ENCODE results near the gene ZNF831.

Gene ZNF831

DNA sequence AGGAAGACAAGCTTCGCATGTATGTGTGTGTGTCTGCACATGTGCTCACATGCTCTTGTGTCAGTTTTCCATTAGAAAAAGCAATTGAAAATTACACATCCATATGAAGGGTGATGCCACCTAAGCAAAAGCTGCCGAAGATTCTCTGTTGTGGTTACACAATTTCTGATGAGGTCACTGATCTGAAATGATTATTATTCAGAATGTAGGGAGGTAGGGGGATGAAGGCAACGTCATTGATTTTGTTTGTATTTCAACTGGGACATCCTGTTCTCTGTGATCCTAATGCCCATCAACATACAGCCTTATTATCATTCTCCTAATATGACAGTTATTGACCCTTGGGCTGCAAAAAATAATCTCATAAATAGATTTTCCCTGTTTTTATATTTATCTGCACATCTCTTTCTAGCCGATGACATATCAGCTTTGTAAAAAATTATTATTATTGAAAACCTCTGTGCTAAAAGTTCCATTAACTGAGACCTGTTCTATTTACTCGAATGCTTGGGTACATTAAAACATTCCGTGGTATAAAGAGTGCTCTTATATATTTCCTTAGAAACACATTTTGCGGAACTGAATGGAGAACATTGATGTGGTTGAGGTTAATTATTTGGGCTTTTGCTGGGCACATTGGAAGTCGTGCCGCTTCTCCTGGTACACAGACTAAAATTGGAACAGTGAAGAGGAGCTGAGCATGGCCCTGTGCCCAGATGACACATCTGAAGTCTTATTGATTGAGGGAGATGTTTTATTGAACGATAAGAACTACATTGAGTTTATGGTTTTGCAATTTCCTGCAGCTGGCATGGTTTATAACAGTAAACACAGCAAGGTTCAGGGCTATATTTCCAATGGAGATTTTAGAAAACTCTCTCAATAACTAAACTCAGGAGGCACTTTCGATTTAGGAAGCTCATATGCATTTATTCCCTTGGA is 51.3 kb downstream of the ZNF831 start:
- Histone ChIP-seq H3K4me2 (no peak overlapping the region), H4K20me1 (ENCODE audit: insufficient read depth) (no peaks in the 10 kb centered on the region), H3K9ac (no peak overlapping the region), H3K4me1 (ENCODE audit: low read depth, poor library complexity, severe bottlenecking) (no peaks in the 10 kb centered on the region), H3K36me3 (ENCODE audit: insufficient read depth) (no peaks in the 10 kb centered on the region), H3K27ac (no peak overlapping the region), H3K4me3 (IDR thresholded peaks at IDR 0.05; ENCODE audit: insufficient read depth, low read depth, low read length) (no peak overlapping the region), H2AFZ (ENCODE audit: low read depth) (no peak overlapping the region), H3K79me2 (ENCODE audit: insufficient read depth, low read depth) (no peaks in the 10 kb centered on the region), H3K27me3 (ENCODE audit: insufficient read depth, low read depth) (no peaks in the 10 kb centered on the region)
- TF ChIP-seq, protein P1, sequence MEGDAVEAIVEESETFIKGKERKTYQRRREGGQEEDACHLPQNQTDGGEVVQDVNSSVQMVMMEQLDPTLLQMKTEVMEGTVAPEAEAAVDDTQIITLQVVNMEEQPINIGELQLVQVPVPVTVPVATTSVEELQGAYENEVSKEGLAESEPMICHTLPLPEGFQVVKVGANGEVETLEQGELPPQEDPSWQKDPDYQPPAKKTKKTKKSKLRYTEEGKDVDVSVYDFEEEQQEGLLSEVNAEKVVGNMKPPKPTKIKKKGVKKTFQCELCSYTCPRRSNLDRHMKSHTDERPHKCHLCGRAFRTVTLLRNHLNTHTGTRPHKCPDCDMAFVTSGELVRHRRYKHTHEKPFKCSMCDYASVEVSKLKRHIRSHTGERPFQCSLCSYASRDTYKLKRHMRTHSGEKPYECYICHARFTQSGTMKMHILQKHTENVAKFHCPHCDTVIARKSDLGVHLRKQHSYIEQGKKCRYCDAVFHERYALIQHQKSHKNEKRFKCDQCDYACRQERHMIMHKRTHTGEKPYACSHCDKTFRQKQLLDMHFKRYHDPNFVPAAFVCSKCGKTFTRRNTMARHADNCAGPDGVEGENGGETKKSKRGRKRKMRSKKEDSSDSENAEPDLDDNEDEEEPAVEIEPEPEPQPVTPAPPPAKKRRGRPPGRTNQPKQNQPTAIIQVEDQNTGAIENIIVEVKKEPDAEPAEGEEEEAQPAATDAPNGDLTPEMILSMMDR (conservative IDR thresholded peaks at IDR 0.05; ENCODE audit: low read depth, low read length), result no peak

DNA sequence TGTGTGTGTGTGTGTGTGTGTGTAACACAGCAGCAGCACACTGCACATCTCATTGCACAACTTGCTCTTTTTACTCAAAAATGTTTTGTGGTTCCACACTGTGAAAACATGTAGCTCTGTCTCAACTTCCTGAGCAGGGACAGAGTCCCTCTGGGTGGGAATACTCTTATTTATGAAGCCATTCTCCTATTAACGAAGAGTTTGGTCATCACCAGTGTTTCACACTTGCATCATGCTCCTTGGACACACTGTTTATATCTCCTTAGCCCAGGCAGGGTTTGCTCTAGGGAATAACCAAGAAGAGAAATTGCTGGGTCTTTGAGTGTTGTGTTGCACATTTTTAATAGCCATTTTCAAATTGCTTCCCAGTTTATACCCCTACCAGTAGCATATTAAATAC is 53.6 kb downstream of the ZNF831 start:
- H2AFZ ChIP-seq (ENCODE audit: low read depth), result no peak overlapping the region
- H3K79me2 ChIP-seq (ENCODE audit: insufficient read depth, low read depth), result no peaks in the 10 kb centered on the region
- H3K4me3 ChIP-seq (IDR thresholded peaks at IDR 0.05; ENCODE audit: insufficient read depth, low read depth, low read length), result no peak overlapping the region
- H3K9ac ChIP-seq, result no peak overlapping the region
- no peaks in the 10 kb centered on the region for H3K36me3 ChIP-seq (ENCODE audit: insufficient read depth)
- H3K27me3 ChIP-seq (ENCODE audit: insufficient read depth, low read depth), result no peaks in the 10 kb centered on the region
- H3K4me1 ChIP-seq (ENCODE audit: low read depth, poor library complexity, severe bottlenecking), result no peaks in the 10 kb centered on the region
- H3K27ac ChIP-seq, result no peak overlapping the region
- H4K20me1 ChIP-seq (ENCODE audit: insufficient read depth), result no peaks in the 10 kb centered on the region
- TF ChIP-seq, protein P1 (conservative IDR thresholded peaks at IDR 0.05; ENCODE audit: low read depth, low read length), result no peak
- no peak overlapping the region for H3K4me2 ChIP-seq

DNA sequence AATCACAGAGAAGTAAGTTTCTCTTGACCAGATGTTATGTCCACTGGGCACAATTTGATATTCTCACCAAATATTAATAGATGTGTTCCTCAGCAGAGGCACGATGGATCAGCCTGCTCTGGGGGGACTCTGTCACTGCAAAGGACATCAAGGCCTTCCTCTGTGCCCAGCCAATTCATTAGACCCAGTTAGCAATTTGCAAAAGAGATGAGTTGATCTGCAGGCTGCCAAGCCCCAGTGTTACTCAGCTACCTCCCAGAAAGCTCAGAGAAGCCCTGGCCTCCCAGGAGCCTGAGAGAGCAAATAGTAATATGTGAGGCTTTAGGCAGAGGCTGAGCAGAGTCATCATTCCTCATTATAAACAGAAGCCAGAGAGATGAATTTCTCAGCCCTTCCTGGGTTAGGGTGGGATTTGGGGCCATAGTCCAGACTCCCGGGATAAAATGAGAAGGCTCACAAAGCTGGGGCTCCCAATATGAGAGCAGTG is 54.2 kb downstream of the ZNF831 start:
- H3K27ac ChIP-seq, result no peak overlapping the region
- H3K36me3 ChIP-seq (ENCODE audit: insufficient read depth), result no peaks in the 10 kb centered on the region
- H3K9ac ChIP-seq, result no peak overlapping the region

DNA sequence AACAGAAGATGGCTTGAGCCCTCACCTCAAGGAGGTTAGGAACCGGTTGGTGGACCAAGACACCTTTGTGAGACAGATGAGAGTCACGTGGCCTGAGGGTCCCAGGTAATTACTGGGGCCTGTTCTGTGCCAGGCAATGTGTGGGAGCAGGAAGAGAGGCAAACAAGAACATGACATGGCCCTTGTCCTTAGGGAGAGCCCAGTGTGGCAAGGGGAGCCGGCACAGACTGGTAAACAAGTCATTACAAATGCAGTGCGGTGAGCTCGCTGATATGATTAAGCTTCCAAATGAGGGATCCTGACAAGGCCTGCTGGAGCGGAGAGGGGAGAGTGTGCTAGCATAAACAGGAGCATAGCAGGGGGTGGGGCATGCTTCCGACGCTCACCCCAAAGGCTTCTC is 55.6 kb downstream of the ZNF831 start:
- H3K4me3 ChIP-seq (IDR thresholded peaks at IDR 0.05; ENCODE audit: insufficient read depth, low read depth, low read length), result no peak overlapping the region
- no peaks in the 10 kb centered on the region for H4K20me1 ChIP-seq (ENCODE audit: insufficient read depth)
- no peak overlapping the region for H3K4me2 ChIP-seq
- no peaks in the 10 kb centered on the region for H3K79me2 ChIP-seq (ENCODE audit: insufficient read depth, low read depth)
- H3K36me3 ChIP-seq (ENCODE audit: insufficient read depth), result no peaks in the 10 kb centered on the region
- H2AFZ ChIP-seq (ENCODE audit: low read depth), result no peak overlapping the region
- H3K27me3 ChIP-seq (ENCODE audit: insufficient read depth, low read depth), result peaks cover 4% of the 10 kb centered on the region; the same call in 1 of the 2 replicates
- no peak overlapping the region for H3K9ac ChIP-seq
- TF ChIP-seq, protein P1 (conservative IDR thresholded peaks at IDR 0.05; ENCODE audit: low read depth, low read length), result no peak
- no peak overlapping the region for H3K27ac ChIP-seq
- H3K4me1 ChIP-seq (ENCODE audit: low read depth, poor library complexity, severe bottlenecking), result peaks cover 3% of the 10 kb centered on the region

More for the DNA sequence above, 54.2 kb downstream of the ZNF831 start:
- Histone ChIP-seq H2AFZ (ENCODE audit: low read depth) (no peak overlapping the region), H3K79me2 (ENCODE audit: insufficient read depth, low read depth) (no peaks in the 10 kb centered on the region), H3K4me2 (no peak overlapping the region), H4K20me1 (ENCODE audit: insufficient read depth) (no peaks in the 10 kb centered on the region), H3K4me1 (ENCODE audit: low read depth, poor library complexity, severe bottlenecking) (peaks cover 1% of the 10 kb centered on the region), H3K4me3 (IDR thresholded peaks at IDR 0.05; ENCODE audit: insufficient read depth, low read depth, low read length) (no peak overlapping the region), H3K27me3 (ENCODE audit: insufficient read depth, low read depth) (peaks cover under 1% of the 10 kb centered on the region; the same call in 1 of the 2 replicates)
- TF ChIP-seq, protein P1 (conservative IDR thresholded peaks at IDR 0.05; ENCODE audit: low read depth, low read length), result no peak
